BLaER1 treated with 17β-estradiol and CSF1 and Interleukin-3, amounts not matched to agents 10 nM and 100 nM (cell line): ENCODE measurements around the gene GATA5.
"Not testable (repeated sequence)": the region's sequence is repeated elsewhere in the genome, so short reads cannot be mapped to it uniquely, and the experiment has no call there.

ENCODE experiments used
- H3K27ac ChIP-seq, 11 experiments: shearing (Covaris generic); formaldehyde crosslinking; 2 replicates each; pipeline ENCODE4 v1.8.1; 2022
- H3K27me3 ChIP-seq, 11 experiments: shearing (Covaris generic); formaldehyde crosslinking; 2 replicates each; pipeline ENCODE4 v1.8.1; 2022
- H3K36me3 ChIP-seq, 11 experiments: shearing (Covaris generic); formaldehyde crosslinking; 2 replicates each; pipeline ENCODE4 v1.8.1; 2022
- H3K4me1 ChIP-seq, 10 experiments: shearing (Covaris generic); formaldehyde crosslinking; 2 replicates each; pipeline ENCODE4 v1.8.1; 2022
- H3K4me2 ChIP-seq, 11 experiments: shearing (Covaris generic); formaldehyde crosslinking; 2 replicates each; pipeline ENCODE4 v1.8.1; 2022
- H3K4me3 ChIP-seq, 10 experiments: shearing (Covaris generic); formaldehyde crosslinking; 2 replicates each; pipeline ENCODE4 v1.8.1; 2022
- H3K9ac ChIP-seq, 11 experiments: shearing (Covaris generic); formaldehyde crosslinking; 2 replicates each; pipeline ENCODE4 v1.8.1; 2022
- H3K9me3 ChIP-seq, 11 experiments: shearing (Covaris generic); formaldehyde crosslinking; replicated peaks in 1 of 11; 2 replicates each; pipeline ENCODE4 v1.8.1; 2022
- H4K20me1 ChIP-seq, 11 experiments: shearing (Covaris generic); formaldehyde crosslinking; 2 replicates each; pipeline ENCODE4 v1.8.1; 2022
- Cebpa-rat ChIP-seq, 11 experiments: shearing (Covaris generic); IDR thresholded peaks; 2 replicates each; pipeline ENCODE4 v1.8.1; 2022

GATA5 gene

DNA sequence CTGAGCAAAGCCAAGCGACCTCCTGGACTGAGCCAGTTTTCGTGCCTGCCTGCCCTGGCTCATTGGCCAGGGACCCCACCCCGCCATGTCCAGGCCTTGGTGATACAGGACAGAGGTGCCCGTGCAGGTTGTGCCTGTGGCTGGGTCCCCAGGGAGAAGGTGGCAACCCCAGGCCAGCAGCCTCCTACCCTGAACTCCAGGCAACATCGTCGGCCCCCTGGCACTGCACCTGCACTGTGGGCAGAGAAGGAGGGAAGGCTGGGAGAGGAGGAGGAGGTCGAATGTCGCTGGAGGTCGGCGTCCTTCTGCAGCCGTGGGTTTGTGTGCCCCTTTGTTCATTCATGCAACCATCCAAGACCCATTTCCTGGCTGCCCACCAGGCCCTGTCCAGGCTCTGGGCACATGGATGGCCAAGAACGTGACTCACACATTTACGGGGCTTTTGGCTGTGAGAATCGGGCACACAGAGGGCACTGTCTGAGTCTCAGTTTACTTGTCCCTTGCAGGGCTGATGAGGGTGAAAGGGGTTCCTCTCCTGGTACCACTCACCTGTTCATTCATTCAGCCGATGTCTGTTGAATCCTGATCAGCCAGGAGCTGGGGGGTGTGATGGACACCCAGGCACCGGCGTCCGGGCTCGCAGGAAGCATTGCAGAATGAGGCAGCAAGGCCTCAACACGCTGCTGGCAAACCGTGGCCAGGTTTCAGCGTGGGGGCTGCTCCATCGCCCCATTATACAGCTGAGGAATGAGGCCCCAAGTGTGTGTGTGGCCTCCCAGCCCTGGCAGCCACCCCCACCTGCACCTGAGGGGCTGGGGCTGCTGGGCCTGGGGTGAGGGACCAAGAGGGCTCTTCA lies 46.1 kb downstream of the GATA5 start:
- Histone ChIP-seq H3K4me1 (0 out of 20 replicates have a peak, but pooled peaks cover 0 to 5% (median 0%) of the 10 kb centered on the region in 10 experiments), H3K4me3 (no peak overlapping the region), H3K9ac (no peak overlapping the region), H4K20me1 (peaks cover 0 to 33% (median 0%) of the 10 kb centered on the region in 11 experiments; a peak in 6 of 22 replicates), H3K27me3 (peaks cover 8 to 18% (median 15%) of the 10 kb centered on the region in 11 experiments; a peak in 20 of 22 replicates), H3K27ac (no peak overlapping the region), H3K9me3 (no peaks in the 10 kb centered on the region), H3K36me3 (no peaks in the 10 kb centered on the region), H3K4me2 (no peak overlapping the region)
- no peak for TF ChIP-seq Cebpa-rat (IDR thresholded peaks at IDR 0.05)

DNA sequence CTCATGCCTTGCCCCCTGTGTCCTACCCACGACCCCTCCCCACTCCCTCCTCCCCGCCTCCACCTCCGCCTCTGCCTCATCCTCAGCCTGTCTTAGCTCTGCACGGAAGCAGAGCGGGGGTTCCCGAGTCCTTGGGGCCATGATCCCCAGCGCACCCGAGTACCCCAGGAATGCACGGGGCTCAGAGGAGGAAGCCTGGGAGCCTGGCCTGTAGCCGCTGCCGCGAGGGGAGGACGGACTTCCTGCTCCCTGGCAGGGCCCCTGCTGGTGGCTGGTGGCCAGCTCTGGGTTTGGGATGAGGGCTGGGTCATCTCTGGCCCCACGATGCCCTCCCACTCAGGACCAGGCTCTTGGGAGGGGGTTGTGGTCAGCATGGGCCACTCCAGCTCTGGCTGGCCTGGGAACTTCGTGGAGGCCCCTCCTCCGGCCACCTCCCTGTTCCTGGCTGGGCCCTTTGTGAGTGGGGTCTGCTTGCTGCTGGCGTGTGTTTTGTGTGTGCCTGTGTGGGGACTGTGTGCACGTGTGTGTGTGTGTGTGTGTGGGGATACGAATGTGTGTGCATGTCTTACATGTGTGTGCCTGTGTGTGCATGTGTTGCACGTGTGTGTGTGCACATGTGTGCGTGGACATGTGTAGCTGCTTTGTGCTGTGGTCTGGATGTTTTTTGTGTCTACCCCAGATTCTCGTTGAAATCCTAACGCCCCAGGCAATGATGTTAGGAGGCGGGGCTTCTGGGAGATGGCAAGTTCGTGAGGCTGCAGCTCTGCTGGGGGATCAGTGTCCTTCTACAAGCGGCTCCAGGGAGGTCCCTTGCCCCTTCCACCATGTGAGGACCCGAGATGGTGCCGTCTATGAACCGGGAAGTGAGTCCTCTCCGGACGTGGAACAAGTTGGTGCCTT lies 47.1 kb downstream of the GATA5 start:
- Histone ChIP-seq H3K36me3 (no peaks in the 10 kb centered on the region), H3K9me3 (no peaks in the 10 kb centered on the region), H3K4me1 (peaks cover 0 to 8% (median 1%) of the 10 kb centered on the region in 10 experiments; a peak in 13 of 20 replicates), H3K4me2 (no peak overlapping the region), H3K27ac (no peak overlapping the region), H3K9ac (no peak overlapping the region), H3K4me3 (no peak overlapping the region), H3K27me3 (peaks cover 0 to 8% (median 4%) of the 10 kb centered on the region in 11 experiments; a peak in 16 of 22 replicates), H4K20me1 (peaks cover 0 to 34% (median 0%) of the 10 kb centered on the region in 11 experiments; a peak in 6 of 22 replicates)
- TF ChIP-seq Cebpa-rat (IDR thresholded peaks at IDR 0.05) = no peak

DNA sequence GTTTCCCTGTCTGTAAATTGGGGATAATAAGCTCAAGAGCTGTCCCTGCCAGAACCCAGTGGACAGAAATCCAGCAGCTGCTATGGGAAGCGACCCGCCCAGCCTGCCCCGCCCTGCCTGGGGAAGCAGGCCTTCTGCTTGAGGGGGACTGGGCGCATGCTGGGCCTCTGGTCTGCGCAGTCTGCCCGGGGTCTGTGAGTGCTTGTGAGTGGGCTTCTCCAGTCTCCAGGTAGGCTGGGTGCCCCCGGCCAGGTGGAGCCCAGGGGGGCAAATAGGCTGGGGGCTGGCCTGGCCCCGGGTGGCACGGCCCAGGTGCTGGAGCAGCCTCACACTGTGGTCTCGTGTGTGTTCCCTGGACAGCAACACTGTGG lies 47.8 kb downstream of the GATA5 start:
- H3K27ac ChIP-seq = no peak overlapping the region

DNA sequence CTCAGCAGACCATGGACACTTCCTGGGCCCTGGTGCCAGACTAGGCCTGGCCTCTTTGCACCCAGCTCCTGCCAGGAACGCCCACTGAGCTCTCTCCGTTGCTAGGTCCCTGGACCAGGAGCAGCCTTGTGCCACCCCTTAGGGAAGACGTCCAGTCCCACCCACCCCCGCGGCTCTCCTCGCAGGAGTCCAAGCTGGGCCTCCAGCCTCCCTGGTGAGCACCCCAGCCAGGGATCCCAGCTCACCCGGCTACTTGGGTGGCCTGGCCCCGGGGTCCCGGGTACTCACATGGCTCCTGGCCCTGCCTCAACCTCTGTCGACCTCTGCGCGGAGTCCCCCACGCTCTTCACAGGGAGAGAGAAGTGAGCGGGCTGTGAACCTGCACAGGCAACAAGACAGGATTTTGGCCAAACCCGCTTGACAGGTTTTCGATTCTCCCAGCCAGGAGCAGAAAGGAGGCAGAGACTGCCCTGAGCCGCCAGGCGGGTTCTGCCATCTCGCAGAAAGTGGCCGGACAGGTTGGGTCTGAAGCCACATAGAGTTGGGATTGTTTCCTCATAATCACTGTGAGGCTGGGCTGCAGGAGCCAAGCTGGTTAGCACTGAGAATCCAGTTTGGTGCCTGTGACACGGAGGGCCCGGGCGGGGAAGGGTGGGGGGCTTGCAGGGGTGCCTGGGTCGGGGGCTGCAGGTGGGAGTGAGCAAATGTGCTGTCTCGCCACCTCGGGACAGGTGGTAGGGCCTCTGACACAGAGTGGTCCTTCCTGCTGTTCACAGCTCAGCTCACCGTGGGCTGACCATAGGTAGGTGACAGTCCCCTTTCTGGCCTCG lies 48.4 kb downstream of the GATA5 start, which contains the start of gene RBBP8NL:
TSS of gene RBBP8NL (minus strand) at position 368 of the 830 bp plus-strand sequence. CDS start 7,892 bp downstream, outside the sequence.
- no peak for TF ChIP-seq Cebpa-rat (IDR thresholded peaks at IDR 0.05)
- H3K4me3 ChIP-seq = no peak within 1 kb of the TSS
- no peaks in the 10 kb centered on the region for H3K27me3 ChIP-seq
- H3K4me2 ChIP-seq = peak within 1 kb of the TSS in 1 of 11 experiments; percentile 5; a peak in 1 of 22 replicates
- no peaks in the 10 kb centered on the region for H3K9me3 ChIP-seq
- no peak within 1 kb of the TSS for H3K27ac ChIP-seq
- no peaks in the 10 kb centered on the region for H3K36me3 ChIP-seq
- H3K4me1 ChIP-seq = peaks cover 9 to 20% (median 13%) of the 10 kb centered on the region in 10 experiments; a peak in 17 of 20 replicates
- H3K9ac ChIP-seq = no peak within 1 kb of the TSS
- peaks cover 0 to 24% (median 0%) of the 10 kb centered on the region in 11 experiments; a peak in 6 of 22 replicates for H4K20me1 ChIP-seq

More for the DNA sequence above, 47.8 kb downstream of the GATA5 start:
- Histone ChIP-seq H3K27me3 (peaks cover 0 to under 1% (median 0%) of the 10 kb centered on the region in 11 experiments; a peak in 2 of 22 replicates), H3K9ac (no peak overlapping the region), H3K9me3 (no peaks in the 10 kb centered on the region), H3K4me2 (no peak overlapping the region), H4K20me1 (peaks cover 0 to 30% (median 0%) of the 10 kb centered on the region in 11 experiments; a peak in 7 of 22 replicates), H3K4me1 (peaks cover 6 to 15% (median 8%) of the 10 kb centered on the region in 10 experiments; a peak in 17 of 20 replicates), H3K4me3 (no peak overlapping the region), H3K36me3 (no peaks in the 10 kb centered on the region)
- TF ChIP-seq Cebpa-rat (IDR thresholded peaks at IDR 0.05) = no peak

DNA sequence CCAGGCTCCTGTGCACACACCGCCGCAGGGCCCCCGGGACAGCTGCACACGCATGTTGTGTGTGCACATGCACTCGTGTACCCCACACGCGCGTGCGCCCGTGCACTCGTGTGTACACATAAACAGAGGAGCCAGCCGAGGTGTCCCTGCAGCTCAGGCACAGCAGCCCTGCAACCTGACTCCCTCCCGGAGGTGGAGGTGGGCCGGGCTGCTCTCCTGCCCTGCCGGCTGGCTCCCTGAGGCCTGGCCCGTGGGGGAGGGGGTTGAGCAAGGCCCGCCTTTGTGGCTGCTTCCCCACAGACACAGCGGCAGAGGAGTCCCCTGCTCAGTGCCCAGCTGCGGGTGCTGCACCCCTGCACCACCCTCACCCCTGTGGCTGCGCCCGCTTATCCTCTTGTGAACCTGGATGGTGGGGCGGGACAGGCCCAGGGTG lies 49.1 kb downstream of the GATA5 start:
- peaks cover 9 to 22% (median 13%) of the 10 kb centered on the region in 10 experiments; a peak in 17 of 20 replicates for H3K4me1 ChIP-seq
- H3K9ac ChIP-seq = no peak overlapping the region
- H3K4me2 ChIP-seq = peak overlapping the region in 1 of 11 experiments; percentile 5; a peak in 1 of 22 replicates
- H3K36me3 ChIP-seq = no peaks in the 10 kb centered on the region
- no peak overlapping the region for H3K27ac ChIP-seq
- H4K20me1 ChIP-seq = peaks cover 0 to 20% (median 0%) of the 10 kb centered on the region in 11 experiments; a peak in 5 of 22 replicates
- H3K4me3 ChIP-seq = no peak overlapping the region
- no peak for TF ChIP-seq Cebpa-rat (IDR thresholded peaks at IDR 0.05)
- no peaks in the 10 kb centered on the region for H3K27me3 ChIP-seq
- no peaks in the 10 kb centered on the region for H3K9me3 ChIP-seq

DNA sequence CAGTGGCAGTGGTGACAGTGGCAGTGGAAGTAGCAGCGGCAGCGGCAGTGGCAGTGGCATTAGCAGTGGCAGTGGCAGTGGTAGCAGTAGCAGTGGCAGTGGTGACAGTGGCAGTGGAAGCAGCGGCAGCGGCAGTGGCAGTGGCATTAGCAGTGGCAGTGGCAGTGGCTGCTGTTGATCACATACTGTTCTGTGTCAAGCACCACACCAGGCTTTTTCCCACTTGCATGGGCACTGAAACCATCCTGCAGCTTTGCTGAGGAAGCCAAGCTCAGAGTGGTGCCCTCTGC lies 49.8 kb downstream of the GATA5 start:
- peaks cover 9 to 22% (median 13%) of the 10 kb centered on the region in 10 experiments; a peak in 17 of 20 replicates for H3K4me1 ChIP-seq
- not testable (repeated sequence) for H3K27me3 ChIP-seq, H3K4me2 ChIP-seq

DNA sequence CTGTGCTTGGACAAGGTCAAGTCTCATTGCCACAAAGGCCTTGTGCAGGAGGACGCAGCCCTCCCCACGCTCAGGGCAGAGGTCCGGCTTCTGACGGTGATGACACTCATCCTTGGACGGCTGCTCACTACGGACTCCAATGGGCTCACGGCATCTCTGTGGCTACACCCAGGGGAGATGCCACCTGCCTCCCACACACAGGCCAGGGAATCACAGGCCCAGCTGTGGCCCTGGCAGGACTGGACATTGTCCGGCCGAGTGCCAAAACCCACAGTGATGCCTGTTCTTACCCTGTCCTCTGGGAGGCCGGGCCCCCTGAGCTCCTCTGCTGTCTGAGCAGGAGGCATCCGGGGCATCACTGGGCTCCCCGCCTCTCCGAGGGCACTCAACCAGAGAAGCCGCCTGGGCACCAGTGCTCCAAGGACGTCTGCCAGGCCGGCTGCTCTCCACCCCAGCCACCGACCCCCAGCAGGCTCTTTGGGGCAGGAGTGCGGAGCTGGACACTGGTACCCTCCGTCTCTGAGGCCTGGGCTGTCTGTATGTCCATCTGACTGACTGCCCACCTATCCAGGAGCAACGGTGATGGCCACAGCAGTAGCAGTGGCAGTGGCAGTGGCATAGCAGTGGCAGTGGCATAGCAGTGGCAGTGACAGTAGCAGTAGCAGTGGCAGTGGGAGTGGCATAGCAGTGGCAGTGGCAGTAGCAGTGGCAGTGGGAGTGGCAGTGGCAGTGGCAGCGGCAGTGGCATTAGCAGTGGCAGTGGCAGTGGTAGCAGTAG lies 50.3 kb downstream of the GATA5 start:
- Histone ChIP-seq H3K9me3 (no peaks in the 10 kb centered on the region), H3K27ac (no peak overlapping the region), H3K36me3 (no peaks in the 10 kb centered on the region), H4K20me1 (peaks cover 0 to 27% (median 0%) of the 10 kb centered on the region in 11 experiments; a peak in 6 of 22 replicates), H3K9ac (no peak overlapping the region), H3K4me3 (no peak overlapping the region), H3K27me3 (no peaks in the 10 kb centered on the region), H3K4me2 (no peak overlapping the region), H3K4me1 (peaks cover 9 to 22% (median 13%) of the 10 kb centered on the region in 10 experiments; a peak in 17 of 20 replicates)
- no peak for TF ChIP-seq Cebpa-rat (IDR thresholded peaks at IDR 0.05)

More for the DNA sequence above, 49.8 kb downstream of the GATA5 start:
- not testable (repeated sequence) for H3K4me3 ChIP-seq, H3K9me3 ChIP-seq, H3K27ac ChIP-seq, H3K36me3 ChIP-seq, H3K9ac ChIP-seq
- H4K20me1 ChIP-seq = peaks cover 0 to 22% (median 0%) of the 10 kb centered on the region in 11 experiments; a peak in 6 of 22 replicates
